H1 (cell line): Measurements from ENCODE around the gene TMEM134. TPM values are rescaled to one million over a fixed set of nuclear protein-coding genes. Genes with fewer than 3 reads are reported as not detected.
A peak's percentile ranks its signal among the peaks of the same experiment; 100 is the strongest.

Source experiments
- CTCF ChIA-PET: fragments of 300-600 bp; sonication (Branson Sonifier 250); formaldehyde crosslinking; loops from one replicate; lab custom pipeline; 2021; ENCODE audit not compliant: partially characterized antibody; lab: Charles Lee
- POLR2A ChIA-PET: fragments of 300-600 bp; sonication (Branson Sonifier 250); formaldehyde crosslinking; loops from one replicate; lab custom pipeline; 2021; ENCODE audit warnings: inconsistent platforms; ENCODE audit not compliant: partially characterized antibody; lab: Charles Lee
- DNase-seq, 2 experiments: peaks; one replicate each; pipeline versions ENCODE4 v3.0.0 to v3.0.0-alpha.2; 2010 to 2022; ENCODE audit warnings: low spot score in 2 of 2, low read depth in 1 of 2, mixed read lengths in 1 of 2
- FAIRE-seq: peaks from 2 replicates; lab custom pipeline; 2011; peaks lifted over from hg19 to GRCh38; lab: Jason Lieb, UNC
- H2AFZ ChIP-seq: 2 replicates; pipeline ENCODE4 v1.8.1; 2012; ENCODE audit warnings: low read length, inconsistent platforms
- H2AK5ac ChIP-seq: 2 replicates; pipeline ENCODE4 v1.6.1; 2013; ENCODE audit warnings: low read depth, low read length
- H2BK120ac ChIP-seq: replicated peaks from 2 replicates; pipeline ENCODE3; 2013; ENCODE audit warnings: low read depth, low read length, inconsistent platforms
- H2BK12ac ChIP-seq: 2 replicates; pipeline ENCODE4 v1.6.1; 2013; ENCODE audit warnings: low read depth, low read length
- H2BK15ac ChIP-seq: 2 replicates; pipeline ENCODE4 v1.6.1; 2013; ENCODE audit warnings: low read length
- H2BK20ac ChIP-seq: 2 replicates; pipeline ENCODE4 v1.6.1; 2013; ENCODE audit warnings: low read length
- H2BK5ac ChIP-seq: 2 replicates; pipeline ENCODE4 v1.6.1; 2013; ENCODE audit warnings: low read depth, low read length
- H3K14ac ChIP-seq: 2 replicates; pipeline ENCODE4 v1.6.1; 2013; ENCODE audit warnings: inconsistent platforms; ENCODE audit not compliant: insufficient read length
- H3K18ac ChIP-seq: 2 replicates; pipeline ENCODE4 v1.6.1; 2013; ENCODE audit warnings: low read length; ENCODE audit errors: extremely low read depth
- H3K23ac ChIP-seq: 2 replicates; pipeline ENCODE4 v1.6.1; 2013; ENCODE audit warnings: inconsistent platforms; ENCODE audit not compliant: insufficient read length
- H3K23me2 ChIP-seq: 2 replicates; pipeline ENCODE4 v1.6.1; 2013; ENCODE audit warnings: low read depth, low read length
- H3K27ac ChIP-seq: 2 replicates; pipeline ENCODE4 v1.6.1; 2011; ENCODE audit warnings: low read depth, low read length, inconsistent platforms
- H3K27me3 ChIP-seq, 4 experiments: replicated peaks in 1 of 4; 1 replicate in 1 of 4; 2 replicates in 3 of 4; pipeline versions ENCODE4 v1.6.1 to v1.8.1; 2011 to 2013; ENCODE audit warnings: low read length in 3 of 4, mild to moderate bottlenecking in 3 of 4, inconsistent platforms in 2 of 4, mixed read lengths in 2 of 4, moderate library complexity in 1 of 4; ENCODE audit not compliant: control insufficient read depth in 3 of 4, insufficient read depth in 3 of 4; ENCODE audit errors: extremely low read depth in 1 of 4
- H3K36me3 ChIP-seq, 4 experiments: 2 replicates each; pipeline versions ENCODE4 v1.6.1 to v1.8.1; 2011 to 2013; ENCODE audit warnings: mild to moderate bottlenecking in 4 of 4, low read length in 3 of 4, moderate library complexity in 2 of 4, control low read depth in 1 of 4, inconsistent platforms in 1 of 4; ENCODE audit not compliant: insufficient read depth in 4 of 4, control insufficient read depth in 2 of 4
- H3K4ac ChIP-seq: replicated peaks from 2 replicates; pipeline ENCODE3; 2013; ENCODE audit warnings: low read length, low read depth, mixed read lengths, inconsistent platforms; ENCODE audit not compliant: insufficient read length
- H3K4me1 ChIP-seq, 4 experiments: replicated peaks in 1 of 4; 1 replicate in 1 of 4; 2 replicates in 3 of 4; pipeline versions ENCODE4 v1.6.1 to v1.8.1; 2011 to 2013; ENCODE audit warnings: low read length in 3 of 4, inconsistent platforms in 2 of 4, mixed read lengths in 1 of 4; ENCODE audit not compliant: insufficient read depth in 4 of 4, control insufficient read depth in 3 of 4
- H3K4me2 ChIP-seq, 2 experiments: 2 replicates each; pipeline versions ENCODE4 v1.6.1 to v1.8.1; 2011 to 2013; ENCODE audit warnings: low read depth in 2 of 2, low read length in 2 of 2, control low read depth in 1 of 2, inconsistent platforms in 1 of 2, mild to moderate bottlenecking in 1 of 2; ENCODE audit not compliant: insufficient read depth in 1 of 2
- H3K4me3 ChIP-seq, 4 experiments: fragments of 200-600, 300-600 bp in 1 of 4; sonication (generic), shearing (Covaris generic), sonication (Bioruptor Twin) in 1 of 4; 2 replicates each; pipeline versions ENCODE4 v1.5.1 to v1.8.1; 2011 to 2016; ENCODE audit warnings: low read length in 4 of 4, low read depth in 3 of 4, control low read depth in 2 of 4, inconsistent platforms in 2 of 4, mild to moderate bottlenecking in 2 of 4, mixed read lengths in 1 of 4, moderate library complexity in 1 of 4; ENCODE audit not compliant: insufficient read depth in 2 of 4; ENCODE audit errors: extremely low read depth in 1 of 4
- H3K56ac ChIP-seq: replicated peaks from 2 replicates; pipeline ENCODE3; 2013; ENCODE audit warnings: low read depth, mild to moderate bottlenecking, mixed read lengths, low read length, inconsistent platforms; ENCODE audit not compliant: insufficient read length
- H3K79me1 ChIP-seq: 2 replicates; pipeline ENCODE4 v1.6.1; 2013; ENCODE audit warnings: low read depth, low read length, control low read depth
- H3K79me2 ChIP-seq, 2 experiments: 2 replicates each; pipeline versions ENCODE4 v1.6.1 to v1.8.1; 2012 to 2013; ENCODE audit warnings: low read length in 2 of 2, mild to moderate bottlenecking in 2 of 2, inconsistent platforms in 1 of 2; ENCODE audit not compliant: insufficient read depth in 2 of 2, control insufficient read depth in 1 of 2
- H3K9ac ChIP-seq, 4 experiments: replicated peaks in 1 of 4; 1 replicate in 1 of 4; 2 replicates in 3 of 4; pipeline versions ENCODE4 v1.6.1 to v1.8.1; 2011 to 2013; ENCODE audit warnings: low read depth in 3 of 4, low read length in 3 of 4, control low read depth in 2 of 4, mild to moderate bottlenecking in 2 of 4, moderate library complexity in 2 of 4, inconsistent platforms in 1 of 4; ENCODE audit errors: extremely low read depth in 1 of 4
- H3K9me3 ChIP-seq, 2 experiments: 2 replicates each; pipeline versions ENCODE4 v1.6.1 to v1.8.1; 2012 to 2013; ENCODE audit warnings: mild to moderate bottlenecking in 2 of 2, moderate library complexity in 2 of 2, control low read depth in 1 of 2, inconsistent platforms in 1 of 2, low read depth in 1 of 2, low read length in 1 of 2, mixed read lengths in 1 of 2; ENCODE audit not compliant: insufficient read depth in 2 of 2
- H4K20me1 ChIP-seq, 2 experiments: replicated peaks in 1 of 2; 2 replicates each; pipeline versions ENCODE3 to v1.8.1; 2011 to 2013; ENCODE audit warnings: inconsistent platforms in 2 of 2, low read length in 2 of 2, mild to moderate bottlenecking in 1 of 2; ENCODE audit not compliant: insufficient read depth in 2 of 2, control insufficient read depth in 1 of 2
- H4K5ac ChIP-seq: 2 replicates; pipeline ENCODE4 v1.6.1; 2013; ENCODE audit warnings: low read length, low read depth, mixed read lengths, inconsistent platforms; ENCODE audit not compliant: insufficient read length
- H4K8ac ChIP-seq: 2 replicates; pipeline ENCODE4 v1.8.0; 2013; ENCODE audit warnings: mild to moderate bottlenecking, moderate library complexity, low read length, inconsistent platforms; ENCODE audit not compliant: insufficient read depth; ENCODE audit errors: extremely low read depth
- H4K91ac ChIP-seq: replicated peaks from 2 replicates; pipeline ENCODE3; 2013; ENCODE audit warnings: low read length, mixed read lengths, inconsistent platforms; ENCODE audit not compliant: insufficient read length
- CBX5 ChIP-seq: fragments of 300-800, 300-1000 bp; sonication (generic); IDR thresholded peaks from 2 replicates; pipeline ENCODE4 v1.7.1; 2016; ENCODE audit warnings: antibody characterized with exemption, low read length, low read depth
- JUN ChIP-seq: IDR thresholded peaks from 2 replicates; pipeline ENCODE4 v1.6.1; 2011; ENCODE audit warnings: low read depth, mild to moderate bottlenecking, improper control_type of control experiment, low read length
- KDM5A ChIP-seq: fragments of 200-600 bp; IDR thresholded peaks from 2 replicates; pipeline ENCODE4 v1.7.1; 2012; ENCODE audit warnings: mild to moderate bottlenecking, low read length, inconsistent platforms, mixed read lengths
- NANOG ChIP-seq: IDR thresholded peaks from 2 replicates; pipeline ENCODE4 v1.6.1; 2011; ENCODE audit warnings: low read length, low read depth, mild to moderate bottlenecking, inconsistent platforms; ENCODE audit not compliant: insufficient read depth, poor library complexity, severe bottlenecking
- POU5F1 ChIP-seq: IDR thresholded peaks from 2 replicates; pipeline ENCODE4 v1.6.1; 2011; ENCODE audit warnings: low read depth, mild to moderate bottlenecking, low read length, moderate library complexity
- RAD21 ChIP-seq, 2 experiments: IDR thresholded peaks in 1 of 2; conservative IDR thresholded peaks in 1 of 2; 2 replicates each; pipeline ENCODE4 v1.6.1; 2011; ENCODE audit warnings: low read depth in 2 of 2, low read length in 2 of 2, improper control_type of control experiment in 1 of 2, inconsistent platforms in 1 of 2, mild to moderate bottlenecking in 1 of 2, moderate library complexity in 1 of 2
- SIRT6 ChIP-seq: IDR thresholded peaks from one replicate; pipeline ENCODE4 v1.7.1; 2012; ENCODE audit warnings: low read length, inconsistent platforms
- WGBS, 2 experiments: shearing (Covaris generic) in 1 of 2; methylation state at CpG; one replicate each; pipeline versions ENCODE4 v1.1.6 to v1.1.7; 2013 to 2015; ENCODE audit warnings: low lambda C conversion rate in 2 of 2, mixed read lengths in 2 of 2, inconsistent platforms in 1 of 2, low coverage in 1 of 2, missing lambda C conversion rate in 1 of 2; ENCODE audit not compliant: insufficient replicate concordance in 2 of 2, insufficient coverage in 1 of 2, insufficient read length in 1 of 2; ENCODE audit errors: extremely low coverage in 1 of 2, missing lambda C conversion rate in 1 of 2; 5-methylcytosine and 5-hydroxymethylcytosine counted together
- polyA plus RNA-seq, 7 experiments: library from polyadenylated mRNA; depleted of rRNA in 3 of 7; stranded (reverse) in 5 of 7; unstranded in 2 of 7; fragments of >200 nt in 5 of 7; fragments of 200-250 nt in 2 of 7; gene quantifications; 1 replicate in 5 of 7; 2 replicates in 1 of 7; 4 replicates in 1 of 7; pipeline versions ENCODE4 v1.2.1 to v1.2.3, GENCODE V29; 2011 to 2013; ENCODE audit warnings: missing spikeins in 2 of 7, mixed read lengths in 2 of 7
- total RNA-seq: library from RNA; stranded (reverse); fragmentation: NEBNext Ultra II Directional; extraction: Animal tissue kit (Norgen Biotek cat#: 25700); gene quantifications from 2 replicates; pipeline ENCODE4 v1.2.1, GENCODE V29; 2021
- TF ChIP-seq, protein P1 (sequence below): IDR thresholded peaks from 2 replicates; pipeline ENCODE4 v1.6.1; 2011; ENCODE audit warnings: low read depth, mild to moderate bottlenecking, low read length; ENCODE audit not compliant: insufficient read depth
- TF ChIP-seq, protein P2 (sequence below), 3 experiments: IDR thresholded peaks; 1 replicate in 2 of 3; 2 replicates in 1 of 3; pipeline versions ENCODE4 v1.5.1 to v1.6.1; 2011; ENCODE audit warnings: low read length in 3 of 3, mild to moderate bottlenecking in 3 of 3, inconsistent platforms in 2 of 3, low read depth in 1 of 3, moderate library complexity in 1 of 3; ENCODE audit not compliant: insufficient read depth in 1 of 3; ENCODE audit errors: control extremely low read depth in 1 of 3

TMEM134 gene
- total and polyA plus RNA-seq, 2 of the 8 experiments (the other 6 are each of a cell fraction or from before 2014, with no cell fraction given), result 32.4 to 229 TPM

DNA sequence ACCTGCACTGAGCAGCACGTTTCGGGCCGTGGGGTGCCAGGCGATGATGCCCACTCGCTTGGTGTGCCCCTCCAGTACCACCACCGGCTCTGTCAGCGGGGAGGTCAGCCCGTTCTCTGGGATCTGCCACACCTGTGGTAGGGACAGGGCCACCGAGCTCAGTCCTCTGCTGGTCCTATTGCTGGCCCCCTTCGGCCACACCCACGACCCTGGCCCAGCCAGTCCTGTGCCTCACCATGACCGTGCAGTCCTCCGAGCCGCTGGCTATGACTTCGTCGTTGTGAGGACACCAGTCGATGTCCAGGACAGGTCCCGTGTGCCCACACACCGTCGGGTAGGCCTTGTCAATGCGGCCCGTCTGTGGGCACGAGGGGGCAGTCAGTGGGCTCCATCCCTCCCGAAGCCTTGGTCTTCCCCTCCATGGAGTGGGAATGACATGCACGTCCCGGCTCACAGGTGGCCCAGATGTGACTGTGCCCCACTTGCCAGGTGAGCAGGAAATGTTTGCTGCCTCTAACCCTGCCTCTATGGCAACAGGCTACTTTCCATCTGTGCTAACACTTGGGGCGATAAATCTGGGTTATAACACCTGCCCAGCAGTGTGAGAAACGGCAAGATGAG, 27.2 kb downstream of the TMEM134 start:
- peaks cover 6 to 18% (median 10%) of the 10 kb centered on the region in 4 experiments; a peak in 5 of 8 replicates for H3K36me3 ChIP-seq
- H2BK20ac ChIP-seq, result no peak overlapping the region
- no peak overlapping the region for H3K4ac ChIP-seq
- H3K79me1 ChIP-seq, result 0 out of 2 replicates have a peak, but pooled peaks cover 2% of the 10 kb centered on the region
- peaks cover 2% of the 10 kb centered on the region; the same call in 1 of the 2 replicates for H3K23me2 ChIP-seq
- H3K4me2 ChIP-seq, result peak overlapping the region in 1 of 2 experiments; percentile 62; a peak in 2 of 4 replicates
- no peaks in the 10 kb centered on the region for H3K9me3 ChIP-seq
- ChIA-PET CTCF (no interaction called here), POLR2A (interaction anchor here (1.3 to 12.5 kb wide), 9 partner anchors 9 to 49 kb away, joined by 3 to 104 read pairs (median 7); partner anchors contain the start of genes CARNS1 and PPP1CA)
- H3K27ac ChIP-seq, result no peak overlapping the region
- no peak for FAIRE-seq
- H2BK12ac ChIP-seq, result no peak overlapping the region; the same call in 1 of the 2 replicates
- no peak overlapping the region for H3K14ac ChIP-seq
- no peak overlapping the region for H2BK5ac ChIP-seq
- WGBS, 2 experiments, result 94% methylated on average over 23 of the region's 28 CpGs; no CpG with 5 or more reads in 1 of the 2 experiments
- no peak overlapping the region for H4K5ac ChIP-seq
- no peak overlapping the region for H2AK5ac ChIP-seq
- H3K4me1 ChIP-seq, result peaks cover 0 to 14% (median 8%) of the 10 kb centered on the region in 4 experiments; a peak in 6 of 7 replicates
- H4K91ac ChIP-seq, result no peak overlapping the region
- DNase-seq, result no peak
- H4K20me1 ChIP-seq, result peaks cover 4 to 15% of the 10 kb centered on the region in 2 experiments
- no peak overlapping the region for H2BK120ac ChIP-seq
- H3K27me3 ChIP-seq, result no peaks in the 10 kb centered on the region
- H3K4me3 ChIP-seq, result no peak overlapping the region
- H4K8ac ChIP-seq, result peak overlapping the region; percentile 51; the same call in 1 of the 2 replicates
- H2AFZ ChIP-seq, result no peak overlapping the region
- no peaks in the 10 kb centered on the region for H3K79me2 ChIP-seq
- no peak overlapping the region for H3K56ac ChIP-seq
- H2BK15ac ChIP-seq, result no peak overlapping the region
- H3K9ac ChIP-seq, result no peak overlapping the region; a peak in 1 of 7 replicates
- H3K18ac ChIP-seq, result no peak overlapping the region
- no peak overlapping the region for H3K23ac ChIP-seq
- TF ChIP-seq NANOG (no peak), JUN (no peak), RAD21 (IDR thresholded peaks at IDR 0.05 in 1 of 2, conservative IDR thresholded peaks at IDR 0.05 in 1 of 2; ENCODE audit: low read depth in 2 of 2, low read length in 2 of 2) (no peak), KDM5A (no peak), POU5F1 (no peak), SIRT6 (no peak), CBX5 (no peak)
- TF ChIP-seq, protein P1, sequence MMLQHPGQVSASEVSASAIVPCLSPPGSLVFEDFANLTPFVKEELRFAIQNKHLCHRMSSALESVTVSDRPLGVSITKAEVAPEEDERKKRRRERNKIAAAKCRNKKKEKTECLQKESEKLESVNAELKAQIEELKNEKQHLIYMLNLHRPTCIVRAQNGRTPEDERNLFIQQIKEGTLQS, result no peak
- TF ChIP-seq, protein P2, sequence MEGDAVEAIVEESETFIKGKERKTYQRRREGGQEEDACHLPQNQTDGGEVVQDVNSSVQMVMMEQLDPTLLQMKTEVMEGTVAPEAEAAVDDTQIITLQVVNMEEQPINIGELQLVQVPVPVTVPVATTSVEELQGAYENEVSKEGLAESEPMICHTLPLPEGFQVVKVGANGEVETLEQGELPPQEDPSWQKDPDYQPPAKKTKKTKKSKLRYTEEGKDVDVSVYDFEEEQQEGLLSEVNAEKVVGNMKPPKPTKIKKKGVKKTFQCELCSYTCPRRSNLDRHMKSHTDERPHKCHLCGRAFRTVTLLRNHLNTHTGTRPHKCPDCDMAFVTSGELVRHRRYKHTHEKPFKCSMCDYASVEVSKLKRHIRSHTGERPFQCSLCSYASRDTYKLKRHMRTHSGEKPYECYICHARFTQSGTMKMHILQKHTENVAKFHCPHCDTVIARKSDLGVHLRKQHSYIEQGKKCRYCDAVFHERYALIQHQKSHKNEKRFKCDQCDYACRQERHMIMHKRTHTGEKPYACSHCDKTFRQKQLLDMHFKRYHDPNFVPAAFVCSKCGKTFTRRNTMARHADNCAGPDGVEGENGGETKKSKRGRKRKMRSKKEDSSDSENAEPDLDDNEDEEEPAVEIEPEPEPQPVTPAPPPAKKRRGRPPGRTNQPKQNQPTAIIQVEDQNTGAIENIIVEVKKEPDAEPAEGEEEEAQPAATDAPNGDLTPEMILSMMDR (IDR thresholded peaks at IDR 0.05; ENCODE audit: control extremely low read depth in 1 of 3, insufficient read depth in 1 of 3, low read depth in 1 of 3, low read length in 3 of 3), result no peak
